Effector memory CD4-positive, alpha-beta T cell (primary cell): Measurements from ENCODE around the gene JUN.

Experiments used
- DNase-seq, 3 donors: peaks; one replicate each; pipeline ENCODE4 v3.0.0-alpha.2; 2020
- H3K27ac ChIP-seq: 2 replicates; pipeline ENCODE4 v1.7.0; 2013; ENCODE audit warnings: mild to moderate bottlenecking, low read length, moderate library complexity; ENCODE audit not compliant: insufficient read depth, poor library complexity, severe bottlenecking
- H3K27me3 ChIP-seq: replicated peaks from 2 replicates; pipeline ENCODE4 v1.7.0; 2013; ENCODE audit warnings: mild to moderate bottlenecking, low read length; ENCODE audit not compliant: insufficient read depth, control insufficient read depth, poor library complexity, severe bottlenecking
- H3K36me3 ChIP-seq: 2 replicates; pipeline ENCODE4 v1.7.0; 2013; ENCODE audit warnings: mild to moderate bottlenecking, low read length, moderate library complexity; ENCODE audit not compliant: control insufficient read depth, insufficient read depth
- H3K4me1 ChIP-seq: 2 replicates; pipeline ENCODE4 v1.7.0; 2013; ENCODE audit warnings: low read length, mild to moderate bottlenecking; ENCODE audit not compliant: control insufficient read depth, insufficient read depth, poor library complexity, severe bottlenecking
- H3K4me3 ChIP-seq: 2 replicates; pipeline ENCODE4 v1.7.0; 2013; ENCODE audit warnings: low read length, low read depth, mild to moderate bottlenecking; ENCODE audit not compliant: insufficient read depth, poor library complexity, severe bottlenecking
- H3K9me3 ChIP-seq: 2 replicates; pipeline ENCODE4 v1.7.0; 2013; ENCODE audit warnings: mild to moderate bottlenecking, low read length, moderate library complexity; ENCODE audit not compliant: control insufficient read depth

Gene JUN

GRCh38 chr1:58778385-58779000 is 5.4 kb downstream of the JUN start:
- H3K9me3 ChIP-seq, result no peaks in the 10 kb centered on the region
- no peak for DNase-seq

GRCh38 chr1:58774027-58774426 is 9.8 kb downstream of the JUN start:
- no peaks in the 10 kb centered on the region for H3K27me3 ChIP-seq
- no peak overlapping the region for H3K27ac ChIP-seq
- no peaks in the 10 kb centered on the region for H3K4me1 ChIP-seq
- no peaks in the 10 kb centered on the region for H3K9me3 ChIP-seq
- DNase-seq, result no peak
- no peak overlapping the region for H3K4me3 ChIP-seq
- no peaks in the 10 kb centered on the region for H3K36me3 ChIP-seq

More at GRCh38 chr1:58778385-58779000, 5.4 kb downstream of the JUN start:
- Histone ChIP-seq H3K27ac (no peak overlapping the region), H3K36me3 (no peaks in the 10 kb centered on the region), H3K4me3 (no peak overlapping the region), H3K4me1 (peaks cover 8% of the 10 kb centered on the region), H3K27me3 (no peaks in the 10 kb centered on the region)

DNA sequence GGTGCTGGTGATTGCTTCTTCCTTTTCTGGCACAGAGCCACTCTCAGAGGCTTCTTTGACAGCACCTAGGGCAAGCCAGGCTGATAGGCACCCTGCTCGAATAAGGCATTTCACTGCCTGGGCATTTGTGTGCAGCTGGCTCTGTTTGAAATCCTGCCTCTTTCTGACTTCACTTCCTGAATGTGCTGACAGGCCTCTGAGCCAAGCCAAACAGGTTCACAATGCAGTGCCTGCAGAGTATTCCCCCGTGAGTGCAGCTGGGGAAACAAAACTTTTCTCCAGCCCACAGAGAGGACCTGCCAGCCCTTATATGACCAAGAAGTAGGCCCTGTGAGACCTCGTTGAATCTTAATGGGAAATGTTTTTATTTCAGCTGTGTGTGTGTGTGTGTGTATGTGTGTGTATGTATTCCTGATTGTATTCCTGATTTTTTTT is 10.4 kb downstream of the JUN start:
- H3K36me3 ChIP-seq, result no peaks in the 10 kb centered on the region
- H3K27ac ChIP-seq, result no peak overlapping the region
- no peak overlapping the region for H3K4me3 ChIP-seq
- H3K27me3 ChIP-seq, result no peaks in the 10 kb centered on the region
- H3K9me3 ChIP-seq, result no peaks in the 10 kb centered on the region
- DNase-seq, result no peak
- H3K4me1 ChIP-seq, result no peaks in the 10 kb centered on the region

- H3K27ac ChIP-seq, result no peak overlapping the region
- no peak for DNase-seq
- no peaks in the 10 kb centered on the region for H3K4me1 ChIP-seq
- no peaks in the 10 kb centered on the region for H3K27me3 ChIP-seq
- H3K36me3 ChIP-seq, result no peaks in the 10 kb centered on the region
- no peaks in the 10 kb centered on the region for H3K9me3 ChIP-seq
- H3K4me3 ChIP-seq, result no peak overlapping the region
Observed at GRCh38 chr1:58769809-58770320, 14.0 kb downstream of the JUN start.

DNA sequence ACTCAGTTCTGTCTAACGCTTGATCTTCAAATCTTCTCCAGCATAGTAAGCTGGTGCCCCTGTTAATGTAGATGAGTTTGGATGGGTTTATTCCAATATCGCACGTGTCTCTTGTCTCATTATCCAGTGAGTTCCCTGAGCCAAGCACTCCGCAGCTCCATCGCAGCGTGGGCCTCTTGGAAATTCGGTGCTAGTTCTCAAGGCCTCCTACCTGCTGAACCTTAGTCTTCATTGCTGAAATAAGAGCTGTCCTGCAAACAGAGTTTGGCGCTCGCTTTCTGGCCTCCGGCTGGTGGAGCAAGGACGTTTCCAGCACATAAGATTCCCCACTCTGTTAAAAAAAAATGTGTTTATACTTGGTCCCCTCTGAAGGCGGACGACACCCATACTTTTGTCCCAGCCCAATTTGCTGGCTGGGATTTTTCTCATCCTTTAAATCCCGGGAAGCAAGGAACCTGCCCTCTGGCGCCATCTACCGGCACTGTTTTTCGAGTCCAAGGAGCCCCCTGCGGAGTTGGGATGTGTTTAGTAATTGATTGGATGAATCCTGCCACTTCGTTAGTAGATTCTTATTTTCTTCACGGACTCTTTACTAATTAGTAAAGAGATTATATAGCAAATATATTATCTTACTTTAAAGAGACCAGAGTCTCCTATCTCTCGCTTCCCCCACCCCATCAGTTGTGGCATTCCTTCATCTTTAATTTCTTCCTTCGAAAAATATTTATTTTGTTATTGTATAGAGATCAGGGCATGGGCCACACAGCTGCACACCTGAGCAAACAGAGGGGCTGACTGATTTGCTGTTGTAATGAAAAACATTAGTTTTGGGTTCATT is 14.7 kb downstream of the JUN start:
- Histone ChIP-seq H3K27me3 (no peaks in the 10 kb centered on the region), H3K27ac (no peak overlapping the region)

DNA sequence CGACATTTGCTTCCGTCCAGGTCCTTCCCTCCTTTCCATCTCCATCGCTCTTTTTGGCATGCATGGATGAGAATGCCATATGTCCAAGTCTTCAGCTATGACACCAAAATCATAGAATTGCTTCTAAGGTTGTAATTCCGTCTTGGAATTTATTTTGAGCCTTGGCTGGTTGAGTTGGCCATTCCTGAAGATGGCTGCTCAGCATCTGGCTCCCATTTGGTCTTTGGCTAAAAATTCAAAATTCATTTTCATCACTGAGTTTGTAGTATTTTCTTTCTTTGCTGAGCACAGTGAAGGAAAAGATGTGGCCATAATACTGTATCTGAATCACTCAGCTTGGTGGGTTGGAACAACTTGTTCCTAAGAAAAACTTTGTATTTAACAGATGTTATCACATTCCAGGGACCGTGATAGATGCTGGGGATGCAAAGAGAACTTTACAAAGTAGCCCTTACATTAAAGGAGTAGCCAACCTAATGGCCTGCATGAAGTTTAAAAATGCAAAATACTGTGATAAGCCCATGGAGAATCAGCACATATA is 15.6 kb downstream of the JUN start:
- DNase-seq, result no peak

More for the DNA sequence above, 14.7 kb downstream of the JUN start:
- Histone ChIP-seq H3K4me1 (no peaks in the 10 kb centered on the region), H3K4me3 (no peak overlapping the region), H3K36me3 (no peaks in the 10 kb centered on the region), H3K9me3 (no peaks in the 10 kb centered on the region)
- DNase-seq, result peak in 2 of 3 donors; percentile 14 to 33

DNA sequence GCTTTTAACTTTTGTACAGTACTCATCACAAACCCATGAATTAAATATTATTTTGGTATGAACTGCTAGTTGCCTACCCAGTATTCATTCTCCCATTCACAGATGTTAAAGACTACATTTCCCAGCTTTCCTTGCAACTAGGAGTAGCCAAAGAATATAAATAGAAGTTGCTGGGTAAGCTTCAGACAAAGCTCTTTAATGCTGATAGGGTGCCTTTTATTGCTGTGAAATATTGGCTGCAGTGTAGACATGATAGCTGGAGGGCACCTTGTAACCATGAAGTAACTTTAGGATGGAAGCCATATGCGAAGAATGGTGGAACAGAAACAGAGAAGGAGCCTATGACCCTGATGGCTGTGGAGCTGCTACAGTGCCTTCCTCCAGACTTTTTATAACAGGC is 16.7 kb downstream of the JUN start:
- Histone ChIP-seq H3K4me1 (no peaks in the 10 kb centered on the region), H3K4me3 (no peak overlapping the region)
- no peak for DNase-seq

More for the DNA sequence above, 15.6 kb downstream of the JUN start:
- Histone ChIP-seq H3K4me1 (no peaks in the 10 kb centered on the region), H3K27ac (no peak overlapping the region), H3K4me3 (no peak overlapping the region), H3K9me3 (no peaks in the 10 kb centered on the region), H3K36me3 (no peaks in the 10 kb centered on the region), H3K27me3 (no peaks in the 10 kb centered on the region)

GRCh38 chr1:58765441-58765840 is 18.4 kb downstream of the JUN start:
- DNase-seq, result no peak
- Histone ChIP-seq H3K27me3 (no peaks in the 10 kb centered on the region), H3K4me1 (no peaks in the 10 kb centered on the region), H3K36me3 (no peaks in the 10 kb centered on the region), H3K4me3 (no peak overlapping the region), H3K9me3 (no peaks in the 10 kb centered on the region), H3K27ac (no peak overlapping the region)

More for the DNA sequence above, 16.7 kb downstream of the JUN start:
- Histone ChIP-seq H3K36me3 (no peaks in the 10 kb centered on the region), H3K27ac (no peak overlapping the region), H3K27me3 (no peaks in the 10 kb centered on the region), H3K9me3 (no peaks in the 10 kb centered on the region)

- H3K27me3 ChIP-seq, result no peaks in the 10 kb centered on the region
- no peaks in the 10 kb centered on the region for H3K4me1 ChIP-seq
- no peak for DNase-seq
- no peak overlapping the region for H3K27ac ChIP-seq
- H3K36me3 ChIP-seq, result no peaks in the 10 kb centered on the region
- no peaks in the 10 kb centered on the region for H3K9me3 ChIP-seq
- no peak overlapping the region for H3K4me3 ChIP-seq
Observed at GRCh38 chr1:58765006-58765405, 18.8 kb downstream of the JUN start.
